Activated naive CD4-positive, alpha-beta T cell treated with anti-CD3 and anti-CD28 coated beads for 36 hours (primary cell): Measurements from ENCODE around the gene ZNF496. TPM values are rescaled to one million over a fixed set of nuclear protein-coding genes. Genes with fewer than 3 reads are reported as not detected.

Experiments used
- CTCF ChIA-PET: fragments of 350-600 bp; sonication (Branson Sonifier 250); formaldehyde crosslinking; loops from one replicate; lab custom pipeline; 2021; ENCODE audit warnings: antibody characterized with exemption; lab: Charles Lee
- DNase-seq: peaks from one replicate; pipeline ENCODE4 v3.0.0-alpha.2; 2020
- H3K27ac Mint-ChIP-seq: one replicate; pipeline ENCODE4 v1.8.0; 2021; ENCODE audit warnings: mild to moderate bottlenecking, mixed read lengths
- H3K27me3 Mint-ChIP-seq: one replicate; pipeline ENCODE4 v1.8.0; 2021; ENCODE audit warnings: low read depth, mixed read lengths
- H3K36me3 Mint-ChIP-seq: one replicate; pipeline ENCODE4 v1.8.0; 2021; ENCODE audit warnings: low read depth, mixed read lengths
- H3K4me1 Mint-ChIP-seq: one replicate; pipeline ENCODE4 v1.8.0; 2021; ENCODE audit warnings: low read depth, mixed read lengths
- H3K4me3 Mint-ChIP-seq: one replicate; pipeline ENCODE4 v1.8.0; 2021; ENCODE audit warnings: mild to moderate bottlenecking, moderate library complexity, mixed read lengths
- H3K9me3 Mint-ChIP-seq: one replicate; pipeline ENCODE4 v1.8.0; 2021; ENCODE audit warnings: mixed read lengths
- intact Hi-C: fragments of 100-400 bp; cut with micrococcal nuclease; formaldehyde crosslinking; loops from one replicate; pipeline ENCODE4 v1.15.1; 2023
- total RNA-seq, 2 experiments: library from RNA; stranded (reverse); gene quantifications; one replicate each; pipeline ENCODE4 v1.2.3, GENCODE V29; 2021

Gene ZNF496
- total RNA-seq, 2 experiments from 2014 or later = 9.8 to 10.6 TPM

- Mint-ChIP-seq H3K27me3 (no peaks in the 10 kb centered on the region), H3K36me3 (peaks cover 39% of the 10 kb centered on the region), H3K4me1 (peaks cover 28% of the 10 kb centered on the region), H3K9me3 (no peaks in the 10 kb centered on the region), H3K4me3 (peak overlapping the region; percentile 25), H3K27ac (peak overlapping the region; percentile 77)
- CTCF ChIA-PET = no interaction called here
- peak; percentile 40 for DNase-seq
- intact Hi-C loops = loop anchor here (1.0 to 2.0 kb wide), 4 partner anchors 8 to 88 kb away; partner anchors contain the start of gene ZNF496
These were observed 8.6 kb downstream of the ZNF496 start for GRCh38 chr1:247322849-247323586.

- Mint-ChIP-seq H3K27me3 (no peaks in the 10 kb centered on the region), H3K36me3 (peaks cover 37% of the 10 kb centered on the region), H3K4me1 (peaks cover 32% of the 10 kb centered on the region), H3K4me3 (peak overlapping the region; percentile 25), H3K27ac (peak overlapping the region; percentile 77), H3K9me3 (no peaks in the 10 kb centered on the region)
- DNase-seq = peak; percentile 22
- intact Hi-C loops = loop anchor here (2.0 kb wide), 2 partner anchors 20 to 88 kb away; no protein-coding TSS in a partner anchor
- CTCF ChIA-PET = no interaction called here
These were observed 9.2 kb downstream of the ZNF496 start for GRCh38 chr1:247322442-247322841.

- H3K27me3 Mint-ChIP-seq = no peaks in the 10 kb centered on the region
- DNase-seq = no peak
- H3K36me3 Mint-ChIP-seq = peaks cover 42% of the 10 kb centered on the region
- H3K27ac Mint-ChIP-seq = no peak overlapping the region
- H3K4me3 Mint-ChIP-seq = no peak overlapping the region
- CTCF ChIA-PET = no interaction called here
- peaks cover 15% of the 10 kb centered on the region for H3K4me1 Mint-ChIP-seq
- H3K9me3 Mint-ChIP-seq = no peaks in the 10 kb centered on the region
- intact Hi-C loops = no loop called here
These were observed 14.0 kb downstream of the ZNF496 start for GRCh38 chr1:247317702-247318101.

- Mint-ChIP-seq H3K4me1 (peaks cover 9% of the 10 kb centered on the region), H3K9me3 (no peaks in the 10 kb centered on the region), H3K4me3 (no peak overlapping the region), H3K36me3 (peaks cover 35% of the 10 kb centered on the region), H3K27me3 (no peaks in the 10 kb centered on the region), H3K27ac (no peak overlapping the region)
- CTCF ChIA-PET = interaction anchor here (0.6 kb wide), 1 partner anchor 25 kb away, joined by 3 read pairs; no protein-coding TSS in a partner anchor
- DNase-seq = no peak
- intact Hi-C loops = no loop called here
These were observed 15.0 kb downstream of the ZNF496 start for GRCh38 chr1:247316590-247317197.

- intact Hi-C loops = no loop called here
- Mint-ChIP-seq H3K4me3 (no peak overlapping the region), H3K9me3 (no peaks in the 10 kb centered on the region), H3K36me3 (peaks cover 42% of the 10 kb centered on the region), H3K27me3 (no peaks in the 10 kb centered on the region), H3K27ac (no peak overlapping the region), H3K4me1 (no peaks in the 10 kb centered on the region)
- no peak for DNase-seq
- CTCF ChIA-PET = no interaction called here
These were observed 27.6 kb downstream of the ZNF496 start for GRCh38 chr1:247304031-247304430.

- no peak for DNase-seq
- H3K4me3 Mint-ChIP-seq = no peak overlapping the region
- no peaks in the 10 kb centered on the region for H3K9me3 Mint-ChIP-seq
- peaks cover 45% of the 10 kb centered on the region for H3K36me3 Mint-ChIP-seq
- no peak overlapping the region for H3K27ac Mint-ChIP-seq
- H3K4me1 Mint-ChIP-seq = no peaks in the 10 kb centered on the region
- CTCF ChIA-PET = no interaction called here
- intact Hi-C loops = no loop called here
- no peaks in the 10 kb centered on the region for H3K27me3 Mint-ChIP-seq
These were observed 28.5 kb downstream of the ZNF496 start for GRCh38 chr1:247303216-247303615.

- intact Hi-C loops = no loop called here
- no peak for DNase-seq
- Mint-ChIP-seq H3K27ac (no peak overlapping the region), H3K4me3 (no peak overlapping the region), H3K4me1 (peaks cover 3% of the 10 kb centered on the region), H3K36me3 (peaks cover 40% of the 10 kb centered on the region), H3K27me3 (no peaks in the 10 kb centered on the region), H3K9me3 (no peaks in the 10 kb centered on the region)
- CTCF ChIA-PET = no interaction called here
These were observed 30.5 kb downstream of the ZNF496 start for GRCh38 chr1:247301176-247301540.

GRCh38 chr1:247300491-247301175 lies 31.0 kb downstream of the ZNF496 start:
- no peak overlapping the region for H3K27ac Mint-ChIP-seq
- no peaks in the 10 kb centered on the region for H3K9me3 Mint-ChIP-seq
- H3K27me3 Mint-ChIP-seq = no peaks in the 10 kb centered on the region
- H3K4me3 Mint-ChIP-seq = no peak overlapping the region
- DNase-seq = no peak
- CTCF ChIA-PET = no interaction called here
- H3K4me1 Mint-ChIP-seq = peaks cover 3% of the 10 kb centered on the region
- intact Hi-C loops = no loop called here
- peaks cover 40% of the 10 kb centered on the region for H3K36me3 Mint-ChIP-seq

- DNase-seq = no peak
- Mint-ChIP-seq H3K9me3 (no peaks in the 10 kb centered on the region), H3K36me3 (peaks cover 37% of the 10 kb centered on the region), H3K27me3 (no peaks in the 10 kb centered on the region), H3K27ac (no peak overlapping the region), H3K4me1 (peaks cover 3% of the 10 kb centered on the region), H3K4me3 (no peak overlapping the region)
- intact Hi-C loops = no loop called here
- CTCF ChIA-PET = no interaction called here
These were observed 31.8 kb downstream of the ZNF496 start for GRCh38 chr1:247299723-247300381.

GRCh38 chr1:247298701-247299100 lies 33.0 kb downstream of the ZNF496 start:
- DNase-seq = no peak
- CTCF ChIA-PET = no interaction called here
- Mint-ChIP-seq H3K9me3 (no peaks in the 10 kb centered on the region), H3K27ac (no peak overlapping the region), H3K4me1 (peaks cover 3% of the 10 kb centered on the region), H3K27me3 (no peaks in the 10 kb centered on the region), H3K36me3 (peaks cover 31% of the 10 kb centered on the region), H3K4me3 (no peak overlapping the region)
- intact Hi-C loops = no loop called here

GRCh38 chr1:247298124-247298481 lies 33.6 kb downstream of the ZNF496 start:
- H3K4me1 Mint-ChIP-seq = peaks cover 3% of the 10 kb centered on the region

More at GRCh38 chr1:247298124-247298481, 33.6 kb downstream of the ZNF496 start:
- CTCF ChIA-PET = no interaction called here
- Mint-ChIP-seq H3K27me3 (no peaks in the 10 kb centered on the region), H3K9me3 (no peaks in the 10 kb centered on the region), H3K36me3 (peaks cover 25% of the 10 kb centered on the region), H3K4me3 (no peak overlapping the region), H3K27ac (no peak overlapping the region)
- DNase-seq = no peak
- intact Hi-C loops = no loop called here
